Measurements from ENCODE around the gene OST4. TPM values are rescaled to one million over a fixed set of nuclear protein-coding genes. Genes with fewer than 3 reads are reported as not detected.
A peak's percentile ranks its signal among the peaks of the same experiment; 100 is the strongest.

The OST4 gene
- total RNA-seq, 1 donor from 2014 or later = 245 TPM

- Mint-ChIP-seq H3K4me3 (ENCODE audit: low read depth) (no peak overlapping the region), H3K4me1 (ENCODE audit: low read depth) (peaks cover 7% of the 10 kb centered on the region), H3K9me3 (ENCODE audit: low read depth) (no peaks in the 10 kb centered on the region), H3K27me3 (peaks cover 26% of the 10 kb centered on the region), H3K36me3 (ENCODE audit: insufficient read depth) (no peaks in the 10 kb centered on the region), H3K27ac (no peak overlapping the region)
- DNase-seq (ENCODE audit: low spot score, unreplicated experiment) = no peak
- no peak for TF ChIP-seq CTCF (IDR thresholded peaks at IDR 0.05; ENCODE audit: unreplicated experiment)
These were observed 17.9 kb upstream of the OST4 start for GRCh38 chr2:27089111-27089954.

GRCh38 chr2:27088634-27089033 is 17.2 kb upstream of the OST4 start:
- TF ChIP-seq CTCF (IDR thresholded peaks at IDR 0.05; ENCODE audit: unreplicated experiment) = no peak
- H3K27ac Mint-ChIP-seq = no peak overlapping the region
- H3K4me1 Mint-ChIP-seq (ENCODE audit: low read depth) = peaks cover 7% of the 10 kb centered on the region
- H3K27me3 Mint-ChIP-seq = peaks cover 27% of the 10 kb centered on the region
- no peak for DNase-seq (ENCODE audit: low spot score, unreplicated experiment)
- H3K4me3 Mint-ChIP-seq (ENCODE audit: low read depth) = no peak overlapping the region
- H3K36me3 Mint-ChIP-seq (ENCODE audit: insufficient read depth) = no peaks in the 10 kb centered on the region
- H3K9me3 Mint-ChIP-seq (ENCODE audit: low read depth) = no peaks in the 10 kb centered on the region

- no peaks in the 10 kb centered on the region for H3K36me3 Mint-ChIP-seq (ENCODE audit: insufficient read depth)
- TF ChIP-seq CTCF (IDR thresholded peaks at IDR 0.05; ENCODE audit: unreplicated experiment) = no peak
These were observed 16.5 kb upstream of the OST4 start for GRCh38 chr2:27087823-27088410.

GRCh38 chr2:27086724-27087593 is 15.5 kb upstream of the OST4 start, which contains the start of gene KHK:
Gene KHK (plus strand): TSS chr2:27086772. CDS start chr2:27087260, 488 bp downstream.
- Mint-ChIP-seq H3K27me3 (peaks cover 30% of the 10 kb centered on the region), H3K27ac (peak within 1 kb of the TSS; percentile 62), H3K36me3 (ENCODE audit: insufficient read depth) (no peaks in the 10 kb centered on the region), H3K4me1 (ENCODE audit: low read depth) (peaks cover 7% of the 10 kb centered on the region), H3K4me3 (ENCODE audit: low read depth) (peak within 1 kb of the TSS; percentile 76), H3K9me3 (ENCODE audit: low read depth) (no peaks in the 10 kb centered on the region)
- no peak for TF ChIP-seq CTCF (IDR thresholded peaks at IDR 0.05; ENCODE audit: unreplicated experiment)
- no peak for DNase-seq (ENCODE audit: low spot score, unreplicated experiment)

More at GRCh38 chr2:27087823-27088410, 16.5 kb upstream of the OST4 start:
- Mint-ChIP-seq H3K27ac (no peak overlapping the region), H3K4me1 (ENCODE audit: low read depth) (peaks cover 7% of the 10 kb centered on the region), H3K4me3 (ENCODE audit: low read depth) (peak overlapping the region; percentile 26), H3K27me3 (peaks cover 30% of the 10 kb centered on the region), H3K9me3 (ENCODE audit: low read depth) (no peaks in the 10 kb centered on the region)
- DNase-seq (ENCODE audit: low spot score, unreplicated experiment) = no peak

Measured in progenitor cell of endocrine pancreas (in vitro differentiated cells).